HG03565 (cell line): ENCODE data around the gene HACD2.

Experiments used
- ATAC-seq: cut with Tn5 transposase; IDR thresholded peaks from one replicate; pipeline ENCODE4 v1.9.1; 2021; ENCODE audit warnings: mild to moderate bottlenecking, moderate library complexity; ENCODE audit not compliant: unreplicated experiment

The HACD2 gene

GRCh38 chr3:123449102-123449996 is 135.5 kb downstream of the HACD2 start:
- no peak for ATAC-seq

GRCh38 chr3:123448536-123449101 is 136.2 kb downstream of the HACD2 start, which contains the start of gene ADCY5:
TSS of gene ADCY5 (minus strand) at chr3:123449090. CDS start at chr3:123448545, 545 bp downstream.
- no peak for ATAC-seq

- no peak for ATAC-seq
Observed at GRCh38 chr3:123447749-123448517, 136.9 kb downstream of the HACD2 start.

- no peak for ATAC-seq
Observed at GRCh38 chr3:123447416-123447748, 137.5 kb downstream of the HACD2 start.

- ATAC-seq: no peak
Observed at GRCh38 chr3:123446610-123447109, 138.2 kb downstream of the HACD2 start.

GRCh38 chr3:123446210-123446609 is 138.6 kb downstream of the HACD2 start:
- no peak for ATAC-seq

GRCh38 chr3:123445702-123446101 is 139.2 kb downstream of the HACD2 start:
- no peak for ATAC-seq

- no peak for ATAC-seq
Observed at GRCh38 chr3:123444744-123445143, 140.1 kb downstream of the HACD2 start.

- ATAC-seq: no peak
Observed at GRCh38 chr3:123444023-123444422, 140.8 kb downstream of the HACD2 start.

- ATAC-seq: no peak
Observed at GRCh38 chr3:123442908-123443307, 141.9 kb downstream of the HACD2 start.

GRCh38 chr3:123442125-123442524 is 142.7 kb downstream of the HACD2 start:
- ATAC-seq: no peak
